ENCODE results near the gene PBOV1. TPM values are rescaled to one million over a fixed set of nuclear protein-coding genes. Genes with fewer than 3 reads are reported as not detected.

PBOV1 gene
- total RNA-seq, 1 donor from 2014 or later: not detected

- no peak for DNase-seq (ENCODE audit: low spot score)
- TF ChIP-seq CTCF (IDR thresholded peaks at IDR 0.05; ENCODE audit: unreplicated experiment): no peak
- H3K4me1 Mint-ChIP-seq (ENCODE audit: unreplicated experiment): peaks cover 10% of the 10 kb centered on the region
- H3K4me3 Mint-ChIP-seq (ENCODE audit: unreplicated experiment): no peak overlapping the region
- H3K27ac Mint-ChIP-seq (ENCODE audit: unreplicated experiment): no peak overlapping the region
- no peaks in the 10 kb centered on the region for H3K36me3 Mint-ChIP-seq (ENCODE audit: low read depth, unreplicated experiment)
- H3K9me3 Mint-ChIP-seq (ENCODE audit: unreplicated experiment): no peaks in the 10 kb centered on the region
- no peaks in the 10 kb centered on the region for H3K27me3 Mint-ChIP-seq (ENCODE audit: unreplicated experiment)
Measured at GRCh38 chr6:138239774-138240173, 21.5 kb upstream of the PBOV1 start.

GRCh38 chr6:138238368-138238767 is 20.1 kb upstream of the PBOV1 start:
- TF ChIP-seq CTCF (IDR thresholded peaks at IDR 0.05; ENCODE audit: unreplicated experiment): no peak
- H3K4me3 Mint-ChIP-seq (ENCODE audit: unreplicated experiment): no peak overlapping the region
- H3K4me1 Mint-ChIP-seq (ENCODE audit: unreplicated experiment): peaks cover 16% of the 10 kb centered on the region
- no peaks in the 10 kb centered on the region for H3K9me3 Mint-ChIP-seq (ENCODE audit: unreplicated experiment)
- no peaks in the 10 kb centered on the region for H3K27me3 Mint-ChIP-seq (ENCODE audit: unreplicated experiment)
- no peak overlapping the region for H3K27ac Mint-ChIP-seq (ENCODE audit: unreplicated experiment)
- DNase-seq (ENCODE audit: low spot score): no peak
- no peaks in the 10 kb centered on the region for H3K36me3 Mint-ChIP-seq (ENCODE audit: low read depth, unreplicated experiment)

GRCh38 chr6:138237463-138237862 is 19.2 kb upstream of the PBOV1 start:
- no peak overlapping the region for H3K27ac Mint-ChIP-seq (ENCODE audit: unreplicated experiment)
- no peaks in the 10 kb centered on the region for H3K36me3 Mint-ChIP-seq (ENCODE audit: low read depth, unreplicated experiment)
- no peaks in the 10 kb centered on the region for H3K9me3 Mint-ChIP-seq (ENCODE audit: unreplicated experiment)
- H3K4me1 Mint-ChIP-seq (ENCODE audit: unreplicated experiment): peaks cover 16% of the 10 kb centered on the region
- H3K4me3 Mint-ChIP-seq (ENCODE audit: unreplicated experiment): no peak overlapping the region
- H3K27me3 Mint-ChIP-seq (ENCODE audit: unreplicated experiment): no peaks in the 10 kb centered on the region
- no peak for DNase-seq (ENCODE audit: low spot score)
- TF ChIP-seq CTCF (IDR thresholded peaks at IDR 0.05; ENCODE audit: unreplicated experiment): no peak

GRCh38 chr6:138235693-138236092 is 17.4 kb upstream of the PBOV1 start:
- Mint-ChIP-seq H3K4me3 (ENCODE audit: unreplicated experiment) (no peak overlapping the region), H3K4me1 (ENCODE audit: unreplicated experiment) (peaks cover 21% of the 10 kb centered on the region), H3K27ac (ENCODE audit: unreplicated experiment) (no peak overlapping the region), H3K27me3 (ENCODE audit: unreplicated experiment) (no peaks in the 10 kb centered on the region), H3K9me3 (ENCODE audit: unreplicated experiment) (no peaks in the 10 kb centered on the region), H3K36me3 (ENCODE audit: low read depth, unreplicated experiment) (no peaks in the 10 kb centered on the region)
- no peak for DNase-seq (ENCODE audit: low spot score)
- no peak for TF ChIP-seq CTCF (IDR thresholded peaks at IDR 0.05; ENCODE audit: unreplicated experiment)

- no peak for TF ChIP-seq CTCF (IDR thresholded peaks at IDR 0.05; ENCODE audit: unreplicated experiment)
- Mint-ChIP-seq H3K9me3 (ENCODE audit: unreplicated experiment) (no peaks in the 10 kb centered on the region), H3K4me1 (ENCODE audit: unreplicated experiment) (peaks cover 22% of the 10 kb centered on the region), H3K27me3 (ENCODE audit: unreplicated experiment) (no peaks in the 10 kb centered on the region), H3K4me3 (ENCODE audit: unreplicated experiment) (no peak overlapping the region), H3K27ac (ENCODE audit: unreplicated experiment) (no peak overlapping the region), H3K36me3 (ENCODE audit: low read depth, unreplicated experiment) (no peaks in the 10 kb centered on the region)
- DNase-seq (ENCODE audit: low spot score): no peak
Measured at GRCh38 chr6:138235205-138235604, 16.9 kb upstream of the PBOV1 start.

Measured in endothelial cell (in vitro differentiated cells).